Measurements from ENCODE around the gene ATP5PD. TPM values are rescaled to one million over a fixed set of nuclear protein-coding genes. Genes with fewer than 3 reads are reported as not detected.

ATP5PD gene
- total RNA-seq, 1 experiment from 2014 or later, result 344 TPM

DNA sequence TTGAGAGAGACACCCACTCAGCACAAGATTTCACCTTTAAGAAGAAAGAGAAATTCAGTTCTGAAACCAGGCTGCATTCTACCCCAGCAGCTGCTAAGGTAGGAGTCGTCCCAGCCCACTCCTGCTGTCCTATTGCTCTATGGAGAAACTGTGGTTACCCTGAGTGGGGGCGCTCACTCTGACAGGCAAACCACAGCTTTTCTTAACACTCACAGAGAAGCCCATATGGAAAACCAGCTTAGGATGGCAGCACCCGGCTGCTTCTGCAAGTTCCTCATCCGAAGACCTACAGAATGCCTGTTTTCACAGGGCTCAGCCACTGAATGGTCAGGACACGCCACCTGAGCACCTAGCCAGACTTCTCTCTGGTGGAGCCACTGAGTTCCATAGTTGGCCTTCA lies 7.5 kb downstream of the ATP5PD start:
- Histone ChIP-seq H4K5ac (ENCODE audit: insufficient read length, low read depth, low read length) (no peak overlapping the region), H3K4me2 (ENCODE audit: insufficient read depth, insufficient read length, low read length) (no peak overlapping the region), H4K20me1 (ENCODE audit: control insufficient read depth, insufficient read depth, insufficient read length) (no peaks in the 10 kb centered on the region), H2AK5ac (ENCODE audit: insufficient read length, low read length) (no peak overlapping the region), H3T11ph (ENCODE audit: low read length) (no peak overlapping the region), H3K23me2 (ENCODE audit: insufficient read length, low read depth, low read length, poor library complexity, severe bottlenecking) (peaks cover 3% of the 10 kb centered on the region), H4K8ac (replicated peaks; ENCODE audit: insufficient read length, low read depth, low read length) (no peak overlapping the region), H2BK5ac (ENCODE audit: insufficient read length, low read length) (no peak overlapping the region), H3K23ac (ENCODE audit: insufficient read length, low read depth, low read length) (no peak overlapping the region), H3K79me2 (ENCODE audit: insufficient read depth, low read length) (no peaks in the 10 kb centered on the region), H3K4ac (ENCODE audit: low read depth, low read length) (no peak overlapping the region), H3K14ac (ENCODE audit: insufficient read depth, low read length) (no peak overlapping the region), H3K79me1 (ENCODE audit: insufficient read depth, low read depth, low read length, poor library complexity, severe bottlenecking) (no peaks in the 10 kb centered on the region), H3K18ac (ENCODE audit: insufficient read length, low read depth, low read length) (no peak overlapping the region), H3K27ac (ENCODE audit: insufficient read length, low read depth, low read length) (no peak overlapping the region), H3K4me1 (ENCODE audit: insufficient read depth, low read length) (peaks cover 7% of the 10 kb centered on the region; the same call in 1 of the 2 replicates), H2BK12ac (ENCODE audit: insufficient read length, low read depth, low read length) (no peak overlapping the region), H3K27me3 (ENCODE audit: insufficient read depth, low read length) (no peaks in the 10 kb centered on the region), H3K9ac (ENCODE audit: extremely low read depth, insufficient read length, low read length) (no peak overlapping the region), H2BK120ac (ENCODE audit: low read depth, low read length, poor library complexity, severe bottlenecking) (no peak overlapping the region), H2BK15ac (ENCODE audit: low read depth, low read length) (no peak overlapping the region), H3K56ac (ENCODE audit: insufficient read length, low read depth, low read length) (no peak overlapping the region), H4K91ac (ENCODE audit: insufficient read length, low read depth, low read length) (no peak overlapping the region), H3K9me3 (ENCODE audit: control insufficient read depth, low read depth, low read length) (no peaks in the 10 kb centered on the region), H2BK20ac (ENCODE audit: low read depth, low read length, poor library complexity, severe bottlenecking) (no peak overlapping the region), H2AFZ (ENCODE audit: low read length) (no peak overlapping the region)
- Mint-ChIP-seq H3K9me3 (peaks cover 0 to 3% of the 10 kb centered on the region in 2 experiments; a peak in 1 of 5 replicates), H3K27me3 (ENCODE audit: low read depth) (no peaks in the 10 kb centered on the region; the same call in 1 of the 2 replicates), H3K27ac (no peak overlapping the region), H3K36me3 (ENCODE audit: insufficient read depth in 1 of 3, low read depth in 3 of 3) (peaks cover 29 to 48% (median 46%) of the 10 kb centered on the region in 3 experiments), H3K4me3 (no peak overlapping the region), H3K4me1 (peaks cover 26 to 38% of the 10 kb centered on the region in 2 experiments)
- no CpG with 5 or more reads among the region's 5 CpGs for WGBS (ENCODE audit: extremely low coverage, insufficient read length, low lambda C conversion rate)
- no peak for DNase-seq
- TF ChIP-seq, protein P1, sequence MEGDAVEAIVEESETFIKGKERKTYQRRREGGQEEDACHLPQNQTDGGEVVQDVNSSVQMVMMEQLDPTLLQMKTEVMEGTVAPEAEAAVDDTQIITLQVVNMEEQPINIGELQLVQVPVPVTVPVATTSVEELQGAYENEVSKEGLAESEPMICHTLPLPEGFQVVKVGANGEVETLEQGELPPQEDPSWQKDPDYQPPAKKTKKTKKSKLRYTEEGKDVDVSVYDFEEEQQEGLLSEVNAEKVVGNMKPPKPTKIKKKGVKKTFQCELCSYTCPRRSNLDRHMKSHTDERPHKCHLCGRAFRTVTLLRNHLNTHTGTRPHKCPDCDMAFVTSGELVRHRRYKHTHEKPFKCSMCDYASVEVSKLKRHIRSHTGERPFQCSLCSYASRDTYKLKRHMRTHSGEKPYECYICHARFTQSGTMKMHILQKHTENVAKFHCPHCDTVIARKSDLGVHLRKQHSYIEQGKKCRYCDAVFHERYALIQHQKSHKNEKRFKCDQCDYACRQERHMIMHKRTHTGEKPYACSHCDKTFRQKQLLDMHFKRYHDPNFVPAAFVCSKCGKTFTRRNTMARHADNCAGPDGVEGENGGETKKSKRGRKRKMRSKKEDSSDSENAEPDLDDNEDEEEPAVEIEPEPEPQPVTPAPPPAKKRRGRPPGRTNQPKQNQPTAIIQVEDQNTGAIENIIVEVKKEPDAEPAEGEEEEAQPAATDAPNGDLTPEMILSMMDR (conservative IDR thresholded peaks at IDR 0.05), result no peak
